OCI-M2 (cell line): ENCODE measurements around the gene PNMA1.

Experiments used
- DNase-seq: peaks from one replicate; lab custom pipeline; 2025; ENCODE audit not compliant: unreplicated experiment; lab: John Stamatoyannopoulos, UW

Gene PNMA1

DNA sequence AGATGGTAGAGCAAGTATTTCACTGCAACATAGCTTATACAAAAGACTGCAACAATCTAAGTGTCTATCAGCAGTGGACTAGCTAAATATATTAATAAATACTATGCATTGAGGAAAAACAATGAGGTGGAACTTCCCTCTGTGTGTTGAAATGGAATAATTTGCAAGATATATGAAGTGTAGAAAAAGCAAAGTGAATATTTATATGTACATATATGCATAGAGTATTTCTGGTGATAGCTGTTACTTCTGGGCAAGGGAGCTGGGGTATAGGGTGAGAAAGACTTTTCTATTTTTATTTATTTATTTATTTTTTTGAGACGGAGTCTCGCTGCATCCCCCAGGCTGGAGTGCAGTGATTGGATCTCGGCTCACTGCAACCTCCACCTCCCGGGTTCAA lies 35.5 kb downstream of the PNMA1 start:
- no peak for DNase-seq

DNA sequence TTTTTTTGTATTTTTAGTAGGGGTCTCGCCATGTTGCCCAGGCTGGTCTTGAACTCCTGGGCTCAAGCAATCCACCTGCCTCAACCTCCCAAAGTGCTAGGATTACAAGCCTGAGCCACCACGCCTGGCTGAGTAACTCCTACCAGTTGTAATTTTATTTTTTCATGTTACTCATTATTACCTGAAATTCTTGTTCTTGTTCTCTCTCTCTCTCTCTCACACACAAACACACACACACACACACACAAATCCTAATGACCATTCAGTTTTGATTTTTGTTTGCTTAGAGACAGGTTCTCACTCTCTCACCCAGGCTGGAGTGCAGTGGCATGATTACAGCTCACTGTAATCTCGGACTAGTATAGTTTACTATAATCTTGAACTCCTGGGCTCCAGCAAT lies 39.2 kb downstream of the PNMA1 start:
- no peak for DNase-seq

DNA sequence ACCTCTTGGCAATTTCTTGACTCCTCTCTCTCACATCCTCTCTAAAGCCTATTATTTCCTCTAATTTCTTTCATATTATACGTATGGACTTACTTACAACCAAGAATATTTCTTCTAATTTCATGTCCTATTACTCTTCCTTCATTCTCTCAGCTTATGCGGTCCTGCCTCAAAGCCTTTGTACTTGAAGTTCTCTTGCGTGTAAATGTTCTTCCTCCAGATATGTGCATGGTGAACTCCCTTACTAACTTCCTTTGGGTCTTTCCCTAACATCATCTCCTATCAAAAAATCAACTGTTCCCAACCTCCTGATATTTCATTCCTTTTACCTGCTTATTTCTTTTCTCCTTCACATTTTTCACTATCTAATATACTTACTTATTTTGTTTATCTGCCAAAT lies 46.3 kb downstream of the PNMA1 start:
- no peak for DNase-seq

DNA sequence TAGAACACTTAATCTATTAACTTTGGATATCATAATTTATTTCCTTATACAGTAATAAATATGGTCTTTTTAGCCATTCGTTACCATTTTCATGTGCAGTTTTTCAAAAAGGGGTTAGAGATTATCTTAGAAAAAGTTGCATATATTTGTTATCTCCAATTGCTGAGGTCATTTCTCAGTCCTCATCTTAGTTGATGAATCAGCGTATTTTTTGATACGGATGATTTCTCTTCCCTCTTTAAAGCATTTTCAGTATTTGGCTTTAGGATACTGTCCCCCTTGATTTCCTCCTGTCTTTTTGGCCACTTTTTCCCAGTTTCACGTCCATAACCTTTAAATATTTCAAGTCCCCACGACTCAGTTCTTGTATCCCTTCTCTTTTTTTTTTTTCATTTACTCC lies 47.6 kb downstream of the PNMA1 start:
- DNase-seq = no peak

DNA sequence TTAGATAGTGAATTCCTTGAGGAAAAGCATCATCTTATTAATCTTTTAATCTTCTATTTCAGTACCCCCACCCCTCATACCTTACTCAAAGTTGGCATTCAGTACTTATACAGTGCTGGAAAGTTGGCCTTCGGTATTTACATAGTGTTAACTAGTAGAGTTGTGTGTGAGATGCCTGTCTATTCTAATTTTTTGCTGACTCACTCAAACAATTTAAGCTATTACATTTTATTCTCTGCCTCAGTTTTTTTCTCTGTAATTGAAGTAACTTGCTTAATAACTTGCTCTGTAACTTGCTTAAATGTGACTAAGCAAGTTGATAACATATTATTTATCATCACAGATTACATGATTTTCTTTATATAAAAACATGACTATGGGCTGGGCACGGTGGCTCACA lies 49.1 kb downstream of the PNMA1 start:
- no peak for DNase-seq

DNA sequence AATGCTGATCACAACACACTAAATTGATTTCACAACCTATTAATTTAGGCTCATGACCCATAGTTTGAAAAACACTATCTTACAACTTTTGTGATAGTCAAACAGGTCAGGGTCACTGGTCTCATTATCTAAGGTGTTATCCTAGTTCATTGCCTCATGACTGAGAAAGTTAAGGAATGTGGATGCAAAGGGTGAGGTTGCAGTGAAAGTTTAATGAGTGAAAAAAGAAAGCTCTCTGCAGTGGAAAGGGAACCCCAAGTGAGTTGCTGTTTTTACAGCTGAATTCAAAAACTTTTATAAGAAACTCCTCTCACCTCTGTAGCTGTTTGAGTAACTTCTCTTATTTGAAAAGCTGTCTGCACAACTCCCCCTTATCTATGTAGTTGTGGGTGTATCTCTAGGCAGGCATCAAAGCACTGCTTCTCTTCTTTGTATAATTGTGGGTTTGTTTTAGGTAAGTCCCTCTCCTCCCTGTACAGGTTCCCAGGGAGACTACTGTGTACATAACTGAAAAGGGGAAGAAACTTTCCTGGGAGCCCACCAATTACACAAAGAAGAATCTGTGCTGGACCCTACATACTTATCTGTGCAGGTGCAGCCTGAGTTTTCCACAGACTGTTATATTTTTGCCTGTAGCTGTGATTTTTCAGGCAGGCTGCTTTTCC lies 50.5 kb downstream of the PNMA1 start:
- DNase-seq = no peak

DNA sequence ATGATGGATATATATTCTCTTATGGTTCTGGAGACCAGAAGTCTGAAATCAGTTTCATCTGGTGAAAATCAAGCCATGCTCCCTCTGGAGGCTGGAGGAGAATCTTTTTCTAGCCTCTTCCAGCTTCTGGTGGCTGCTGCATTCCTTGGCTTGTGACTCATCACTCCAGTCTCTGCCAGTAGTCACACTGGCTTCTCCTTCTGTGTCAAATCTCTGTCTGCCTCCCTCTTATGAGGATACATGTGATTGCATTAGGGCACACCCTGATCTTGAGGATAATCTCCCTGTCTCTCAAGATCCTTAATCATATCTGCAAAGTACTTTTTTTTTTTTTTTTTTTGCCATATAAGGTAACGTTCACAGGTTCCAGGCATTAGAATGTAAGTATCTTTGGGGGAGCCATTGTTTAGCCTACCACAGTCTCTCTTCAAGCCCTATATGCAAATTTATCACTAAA lies 51.7 kb downstream of the PNMA1 start:
- DNase-seq = no peak

DNA sequence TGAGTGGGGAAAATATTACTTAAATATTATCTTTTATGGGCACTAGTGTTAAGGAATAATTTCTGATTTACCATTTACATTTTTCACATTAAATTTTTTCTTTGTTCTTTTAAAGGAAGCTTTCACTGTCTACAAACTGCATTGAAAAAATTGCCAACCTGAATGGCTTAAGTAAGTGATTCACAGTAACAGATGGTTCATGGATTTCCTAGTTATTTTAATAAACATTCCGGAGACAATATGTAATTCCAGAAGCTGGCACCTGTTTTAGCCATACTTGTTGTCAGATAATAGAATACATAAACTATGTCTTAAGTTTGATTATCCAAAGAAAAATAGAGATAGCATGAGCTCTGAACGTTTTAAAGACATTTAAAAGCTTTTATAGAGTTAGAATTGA lies 52.3 kb downstream of the PNMA1 start:
- no peak for DNase-seq
